Spleen (tissue), 7 donors: ENCODE measurements around the gene HELQ.

Experiments used
- CTCF ChIP-seq, 11 experiments: fragments of 200-600 bp in 7 of 11; fragments of 450-650 bp in 4 of 11; sonication (generic) in 4 of 11; IDR thresholded peaks in 8 of 11; conservative IDR thresholded peaks in 3 of 11; 1 replicate in 7 of 11; 2 replicates in 4 of 11; pipeline versions ENCODE4 v1.4.0 to v1.8.0; 2016 to 2021; ENCODE audit warnings: antibody characterized with exemption in 11 of 11, inconsistent platforms in 4 of 11, mild to moderate bottlenecking in 1 of 11
- POLR2A ChIP-seq, 3 donors: fragments of 450-650 bp; IDR thresholded peaks; one replicate each; pipeline ENCODE4 v1.5.1; 2017; ENCODE audit warnings: antibody characterized with exemption in 3 of 3, mild to moderate bottlenecking in 1 of 3
- POLR2AphosphoS5 ChIP-seq, 3 donors: sonication (generic); formaldehyde crosslinking; IDR thresholded peaks; one replicate each; pipeline ENCODE4 v1.5.1; 2017; ENCODE audit warnings: antibody characterized with exemption in 3 of 3
- donor health status: DM: no; HTN: no; CAD: no; lungs with moderate emphysema.
- donor health status: DM: no; HTN: no; CAD: no.
- donor health status: DM: no; HTN: no; CAD: no.

GRCh38 chr4:83358410-83358809, 97.2 kb downstream of the HELQ start:
- TF ChIP-seq CTCF (IDR thresholded peaks at IDR 0.05 in 8 of 11, conservative IDR thresholded peaks at IDR 0.05 in 3 of 11) (no peak), POLR2AphosphoS5 (IDR thresholded peaks at IDR 0.05) (no peak), POLR2A (IDR thresholded peaks at IDR 0.05) (no peak)
